Measurements from ENCODE around the gene GRM4.

GRM4 gene

DNA sequence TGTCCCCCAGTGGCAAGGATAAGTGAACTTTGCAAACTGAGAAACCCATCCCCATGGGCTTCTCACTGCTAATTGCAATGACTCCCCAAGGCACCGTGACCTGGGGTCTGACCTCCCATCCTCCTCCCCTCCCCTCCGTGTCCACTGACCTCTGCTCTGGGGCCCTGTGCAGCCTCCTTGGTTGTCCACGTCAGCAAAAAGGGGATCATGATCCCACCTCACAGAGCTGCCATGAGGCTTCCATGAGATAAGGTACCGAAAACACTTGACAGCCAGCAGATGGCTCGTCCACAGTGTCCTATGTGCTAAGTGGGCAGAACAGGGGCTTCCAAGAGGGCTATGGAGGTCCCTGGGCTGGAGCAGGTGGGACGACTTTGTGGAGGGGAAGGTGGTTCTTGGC is 104.5 kb downstream of the GRM4 start:
- no peak for DNase-seq (ENCODE audit: low read depth)

DNA sequence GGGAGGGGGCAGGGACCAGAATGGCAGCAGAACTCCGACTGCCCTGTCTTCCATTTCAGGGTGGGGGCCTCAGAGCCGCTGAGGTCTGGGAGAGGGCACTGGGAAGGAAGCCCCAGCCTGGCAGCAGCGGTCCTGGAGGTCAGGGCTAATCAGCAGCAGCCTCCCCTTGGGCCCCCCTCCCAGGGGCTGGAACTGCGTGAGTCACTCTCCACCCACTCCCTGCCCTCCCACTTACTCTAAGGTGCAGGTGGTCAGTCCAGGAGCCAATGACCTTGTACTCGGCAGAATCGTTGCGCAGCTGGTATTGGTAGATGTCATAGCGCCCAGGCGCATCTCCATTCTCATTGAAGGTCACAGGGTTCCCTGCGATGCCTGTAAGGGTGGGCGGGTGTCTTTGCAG is 105.9 kb downstream of the GRM4 start:
- no peak for DNase-seq (ENCODE audit: low read depth)

DNA sequence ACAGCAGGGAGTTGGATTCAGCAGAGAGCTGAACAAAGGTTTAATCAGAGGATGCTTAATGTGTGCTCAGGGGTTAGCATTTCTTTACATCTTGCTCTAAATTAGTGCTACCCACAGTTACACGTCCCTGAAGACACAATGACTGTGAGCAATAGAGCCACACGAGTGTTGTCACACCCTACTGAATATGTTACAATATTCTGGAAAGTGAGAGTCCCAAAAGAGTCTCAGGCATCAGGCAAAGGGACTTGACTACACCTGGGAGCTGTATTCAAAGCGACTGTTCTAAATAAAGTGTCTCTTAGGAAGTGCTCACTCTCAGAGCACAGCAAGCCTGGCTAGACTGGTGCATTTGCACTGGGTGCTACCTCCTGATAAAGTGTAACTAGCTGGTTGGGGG is 108.7 kb downstream of the GRM4 start:
- DNase-seq (ENCODE audit: low read depth) = no peak

DNA sequence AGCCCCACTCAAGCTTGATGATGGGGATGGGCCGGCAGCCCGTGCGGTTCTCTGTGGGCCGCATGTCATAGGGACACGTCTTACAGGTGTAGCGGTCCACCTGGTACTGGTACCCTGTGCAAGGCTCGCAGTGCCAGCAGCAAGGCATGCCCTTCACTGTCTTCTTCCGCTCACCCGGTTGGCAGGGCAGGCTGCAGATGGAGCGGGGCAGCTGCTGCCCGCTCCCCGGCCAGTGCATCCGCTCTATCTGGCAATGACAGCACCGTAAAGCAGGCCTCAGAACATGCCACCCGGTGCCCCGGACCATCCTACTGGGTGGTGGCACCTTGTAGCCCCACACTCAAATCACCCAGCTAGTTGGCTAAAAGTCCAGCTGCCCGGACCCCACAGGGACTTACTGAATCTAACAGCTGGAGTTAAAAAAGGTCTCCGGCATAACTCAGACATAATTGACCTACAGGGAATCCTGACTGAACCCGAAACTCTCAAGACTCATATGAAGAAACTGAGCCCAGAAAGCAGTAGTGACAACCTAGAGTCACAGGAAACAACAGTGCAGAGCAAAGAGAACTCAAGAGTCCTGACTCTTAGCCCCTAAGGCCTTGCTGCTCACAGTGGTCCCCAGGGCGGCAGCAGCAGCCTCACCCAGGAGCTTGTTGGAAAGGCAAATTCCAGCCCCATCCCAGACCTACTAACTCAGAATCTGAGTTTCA is 109.4 kb downstream of the GRM4 start:
- no peak for DNase-seq (ENCODE audit: low read depth)

DNA sequence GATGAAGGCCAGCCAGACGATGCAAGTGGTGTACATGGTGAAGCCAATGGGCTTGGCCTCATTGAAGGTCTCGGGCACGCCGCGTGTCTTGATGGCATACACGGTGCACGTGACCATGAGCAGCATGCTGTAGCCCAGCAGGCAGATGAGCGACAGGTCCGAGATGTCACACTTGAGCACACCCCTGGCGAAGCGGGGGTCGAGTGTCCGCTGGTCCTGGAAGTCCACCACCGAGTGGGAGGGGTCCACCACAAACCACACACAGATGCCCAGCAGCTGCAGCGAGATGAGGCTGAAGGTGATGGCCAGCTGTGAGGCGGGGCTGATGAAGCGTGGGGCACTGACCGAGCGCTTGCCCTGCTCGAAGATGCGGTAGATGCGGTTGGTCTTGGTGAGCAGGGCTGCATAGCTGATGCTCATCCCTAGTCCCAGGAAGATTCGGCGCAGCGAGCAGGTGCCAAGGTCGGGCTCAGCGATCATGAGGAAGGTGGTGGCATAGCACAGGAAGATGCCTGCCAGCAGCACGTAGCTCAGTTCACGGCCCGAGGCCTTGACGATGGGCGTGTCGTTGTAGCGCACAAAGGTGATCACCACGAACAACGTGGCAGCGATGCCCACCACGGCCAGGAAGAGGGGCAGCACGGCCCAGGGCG is 110.1 kb downstream of the GRM4 start:
- no peak for DNase-seq (ENCODE audit: low read depth)

DNA sequence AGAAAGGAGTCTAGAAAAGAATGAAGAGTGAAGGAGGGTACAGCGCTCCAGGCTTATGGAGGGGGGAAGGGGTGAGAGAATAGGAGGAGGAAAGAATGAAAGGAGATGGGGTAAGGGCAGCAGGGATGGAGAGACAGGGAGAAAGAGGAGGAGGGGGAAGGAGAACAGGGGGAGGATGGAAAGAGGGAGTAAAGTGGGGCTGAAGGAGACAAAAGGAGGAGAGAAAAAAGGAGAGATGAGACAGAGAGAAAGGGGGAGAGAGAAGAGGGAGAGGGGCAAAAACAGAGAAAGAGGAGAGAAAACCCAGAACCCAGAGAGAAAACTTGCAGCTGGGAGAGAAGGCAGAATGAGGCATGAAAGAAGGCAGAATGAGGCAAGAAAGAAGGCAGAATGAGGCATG is 110.7 kb downstream of the GRM4 start:
- DNase-seq (ENCODE audit: low read depth) = no peak

DNA sequence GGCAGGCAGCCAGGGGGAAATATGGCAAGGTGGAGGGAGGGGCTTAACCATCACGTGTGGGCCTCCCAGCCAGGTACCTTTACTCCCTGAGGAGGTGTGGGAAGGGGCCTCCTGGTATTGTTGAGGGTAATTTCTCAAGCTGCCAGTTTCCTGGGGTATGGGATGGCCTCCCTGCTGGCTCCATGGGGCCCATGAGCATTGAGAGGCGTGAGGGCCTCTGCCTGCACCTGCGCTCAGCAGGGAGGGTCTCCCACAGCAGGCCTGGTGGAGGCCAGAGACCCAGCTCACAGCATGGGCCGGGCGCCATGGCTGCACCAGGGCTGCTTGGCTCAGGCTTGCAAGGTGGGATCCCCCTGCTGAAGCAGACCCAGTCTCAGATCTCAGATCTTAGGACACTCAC is 113.0 kb downstream of the GRM4 start:
- DNase-seq (ENCODE audit: low read depth) = no peak

DNA sequence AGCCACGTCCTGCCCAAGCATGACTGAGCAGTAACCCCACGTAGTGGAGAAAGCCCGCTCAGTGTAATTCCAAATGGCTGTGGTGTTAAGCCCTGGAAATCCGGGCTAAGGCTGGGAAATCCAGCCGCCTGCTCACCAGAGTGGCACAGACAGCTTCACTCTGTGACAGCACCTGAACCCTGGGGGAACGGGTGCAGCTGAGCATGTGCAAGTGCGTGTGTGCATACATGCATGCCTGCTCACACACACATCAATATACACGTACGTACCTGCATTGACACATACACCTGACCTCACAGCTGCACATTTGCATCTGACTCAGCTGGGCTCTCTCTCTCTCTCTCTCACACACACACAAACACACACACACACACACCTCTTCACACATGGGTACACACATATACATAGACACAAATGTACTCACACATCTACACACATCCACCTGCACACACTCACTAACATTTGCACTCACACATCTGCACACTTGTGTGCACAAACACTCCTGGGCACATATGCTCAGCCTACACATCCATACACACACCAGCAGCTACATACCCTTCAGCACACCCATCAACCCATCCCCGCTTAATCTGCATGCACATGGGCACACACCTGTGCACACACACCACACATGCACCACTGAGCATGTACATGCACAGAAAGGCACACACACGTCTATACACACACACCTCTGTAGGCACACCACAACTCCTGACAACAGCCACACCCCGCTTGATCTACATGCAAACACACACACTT is 114.1 kb downstream of the GRM4 start:
- DNase-seq (ENCODE audit: low read depth) = no peak

DNA sequence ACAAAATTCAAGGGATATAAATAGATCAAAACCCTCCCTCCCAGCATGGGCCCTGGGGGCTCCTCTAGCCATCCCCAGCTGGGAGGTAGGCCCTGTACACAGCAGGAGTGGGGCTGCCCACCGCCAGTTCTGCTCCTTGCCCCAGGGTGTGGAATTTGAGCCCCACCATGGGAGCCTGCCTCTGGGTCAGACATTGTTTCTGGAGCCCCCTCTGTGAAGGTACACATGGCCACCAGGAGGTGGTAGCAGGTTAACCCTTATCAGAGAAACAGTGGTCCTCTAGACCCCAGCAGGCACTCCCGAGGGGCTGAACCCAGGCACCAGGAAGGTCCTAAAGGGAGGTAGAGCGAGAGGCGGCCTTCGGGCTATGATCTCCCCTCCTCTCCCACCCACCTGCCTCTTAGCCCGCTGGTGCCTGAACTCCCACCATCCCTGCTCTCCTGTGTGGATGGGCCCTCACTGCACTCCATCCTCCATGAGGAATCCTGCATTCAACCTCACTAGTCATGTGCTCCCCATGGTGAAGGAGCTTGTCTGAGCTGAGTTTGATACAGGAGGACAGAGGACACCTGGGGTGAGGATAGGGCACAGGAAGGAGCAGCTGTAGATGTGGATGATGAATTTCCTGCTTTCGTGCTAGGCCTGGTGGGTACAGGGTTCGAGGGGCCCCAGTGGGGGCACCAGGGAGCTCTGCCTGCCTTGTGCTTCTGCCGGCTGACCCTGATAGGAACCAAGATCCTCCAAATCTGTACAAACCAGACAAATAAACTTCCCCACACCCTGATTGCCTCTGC is 114.9 kb downstream of the GRM4 start:
- DNase-seq (ENCODE audit: low read depth) = no peak

DNA sequence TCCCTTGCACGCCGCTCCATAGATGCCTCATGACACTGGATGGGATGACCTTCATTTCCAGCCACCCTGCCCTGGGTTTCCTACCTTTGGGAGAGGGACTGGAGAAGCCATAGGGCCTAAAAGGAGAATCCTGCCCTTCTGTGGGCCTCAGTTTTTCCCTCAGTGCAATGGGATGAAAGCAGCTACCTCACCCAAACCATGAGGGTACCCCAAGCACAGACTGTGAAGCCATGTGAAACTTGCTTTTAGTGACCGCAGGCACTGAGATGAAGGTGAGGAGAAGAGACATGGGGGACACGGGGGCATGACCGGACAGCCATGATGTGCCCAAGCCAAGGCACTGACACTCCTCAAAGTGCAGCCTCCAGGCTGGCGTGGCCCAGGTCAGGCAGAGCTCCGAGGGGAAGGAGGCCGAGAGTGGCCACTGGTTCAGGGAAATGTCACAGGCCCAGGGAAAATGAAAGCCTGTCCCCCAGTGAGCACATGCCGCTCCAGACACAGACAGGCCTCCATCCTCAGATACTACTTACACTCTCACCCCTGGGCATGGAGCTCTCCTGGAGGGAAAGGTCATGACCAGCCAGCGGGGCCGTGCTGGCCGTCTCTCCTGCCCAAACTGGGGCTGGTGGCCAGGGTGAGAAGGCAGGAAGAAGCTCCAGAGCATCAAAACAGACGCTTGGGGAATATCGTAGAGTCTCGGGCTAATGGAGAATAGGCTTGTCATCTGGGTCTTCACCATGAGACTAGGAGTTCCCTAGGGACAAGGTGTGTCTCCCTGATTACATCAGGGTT is 116.2 kb downstream of the GRM4 start:
- DNase-seq (ENCODE audit: low read depth) = no peak

DNA sequence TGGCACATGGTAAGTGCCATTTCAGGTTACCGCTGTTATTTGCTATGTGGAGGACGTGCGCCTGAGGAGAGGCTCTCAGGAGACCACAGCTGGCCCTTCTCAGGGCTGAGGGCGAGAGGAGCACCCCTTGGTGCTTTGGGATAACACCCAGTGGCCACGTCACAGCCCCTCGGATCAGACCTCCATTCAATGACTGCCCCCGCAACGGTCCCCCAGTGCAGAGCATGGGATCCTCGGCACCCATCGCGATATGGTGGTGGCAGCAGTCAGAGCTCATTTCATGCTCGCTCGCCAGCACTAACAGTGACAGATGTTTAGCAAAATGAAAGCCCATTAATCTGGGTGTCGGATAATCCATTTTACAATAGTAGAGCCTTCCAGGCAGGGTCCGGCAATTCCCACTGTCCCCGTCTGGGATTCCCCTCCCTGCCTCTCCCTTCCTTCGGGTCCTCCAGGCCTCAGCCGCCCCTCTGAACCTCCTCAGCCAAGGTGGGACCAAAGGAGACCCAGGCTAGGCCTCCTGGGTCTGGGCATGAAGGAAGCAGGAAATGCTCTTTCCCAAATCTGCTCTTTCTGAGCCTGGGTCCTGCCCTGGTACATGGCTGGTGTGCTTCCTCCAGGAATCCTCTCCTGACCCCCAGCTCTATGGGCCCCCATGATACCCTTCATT is 117.1 kb downstream of the GRM4 start:
- no peak for DNase-seq (ENCODE audit: low read depth)

DNA sequence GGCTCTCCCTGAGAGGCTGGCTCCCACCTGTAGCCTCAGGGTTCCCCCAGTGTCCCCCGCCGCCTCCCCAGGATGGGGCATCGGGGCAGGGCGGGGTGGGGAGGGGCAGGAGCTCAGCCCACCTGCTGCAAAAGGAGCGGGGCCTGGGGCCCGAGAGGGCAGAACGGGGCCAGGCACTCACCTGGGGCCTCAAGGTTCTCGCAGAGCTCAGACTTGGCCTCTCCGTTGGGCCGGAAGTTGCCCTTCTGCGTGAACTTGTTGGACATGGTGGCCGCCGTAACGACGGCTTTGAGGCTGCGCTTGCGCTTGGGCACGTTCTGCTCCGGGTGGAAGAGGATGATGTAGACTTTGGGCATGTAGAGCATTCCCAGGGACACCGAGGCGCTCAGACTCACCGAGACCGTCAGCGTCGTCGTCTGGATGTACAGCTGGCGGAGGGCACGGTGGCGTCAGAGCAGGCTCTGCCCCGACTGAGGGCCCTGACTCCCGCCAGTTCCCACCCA is 117.9 kb downstream of the GRM4 start:
- DNase-seq (ENCODE audit: low read depth) = no peak

DNA sequence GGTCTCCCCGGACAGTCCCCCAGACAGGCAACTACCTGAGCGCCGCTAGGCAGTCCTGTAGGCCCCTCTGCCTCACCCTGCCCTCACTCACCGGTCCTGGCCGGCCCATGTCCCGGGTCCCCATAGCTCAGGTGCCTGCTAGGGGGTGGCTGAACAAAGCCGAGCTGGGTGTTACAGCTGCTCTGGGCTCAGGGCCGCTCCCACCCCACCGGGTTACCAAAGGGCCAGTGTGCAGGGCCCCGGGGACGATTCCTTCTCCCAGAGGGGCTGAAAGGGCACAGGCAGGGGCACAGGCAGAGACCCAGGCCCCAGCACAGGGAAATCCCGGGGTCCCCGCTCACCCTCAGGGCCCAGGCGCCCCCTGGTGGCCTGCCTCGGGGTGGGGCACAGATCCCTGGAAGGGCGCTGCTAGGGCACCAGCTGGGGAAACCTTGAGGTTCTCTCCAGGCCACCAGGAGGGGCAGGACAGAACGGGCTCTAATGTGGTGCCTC is 118.4 kb downstream of the GRM4 start:
- peak; percentile 55 for DNase-seq (ENCODE audit: low read depth)

DNA sequence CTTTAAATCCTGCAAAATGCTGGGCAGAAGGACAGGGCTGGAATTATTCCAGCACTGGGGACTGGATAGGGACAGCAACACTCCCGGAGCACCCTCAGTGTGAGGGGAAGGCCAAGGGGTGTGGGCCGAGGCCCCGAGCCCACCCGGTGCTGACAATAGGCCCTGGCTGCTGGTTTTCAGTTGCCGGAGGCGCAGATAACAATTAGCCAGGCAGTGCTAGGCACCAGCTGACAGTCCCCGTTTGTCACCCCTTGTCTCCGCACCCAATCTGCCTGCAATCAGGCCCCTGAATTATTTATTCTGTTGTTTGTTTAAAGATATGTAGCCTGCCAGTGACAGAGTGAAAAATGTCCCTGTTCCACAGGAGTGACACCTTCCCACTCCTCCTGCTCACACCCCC is 120.0 kb downstream of the GRM4 start:
- DNase-seq (ENCODE audit: low read depth) = no peak

DNA sequence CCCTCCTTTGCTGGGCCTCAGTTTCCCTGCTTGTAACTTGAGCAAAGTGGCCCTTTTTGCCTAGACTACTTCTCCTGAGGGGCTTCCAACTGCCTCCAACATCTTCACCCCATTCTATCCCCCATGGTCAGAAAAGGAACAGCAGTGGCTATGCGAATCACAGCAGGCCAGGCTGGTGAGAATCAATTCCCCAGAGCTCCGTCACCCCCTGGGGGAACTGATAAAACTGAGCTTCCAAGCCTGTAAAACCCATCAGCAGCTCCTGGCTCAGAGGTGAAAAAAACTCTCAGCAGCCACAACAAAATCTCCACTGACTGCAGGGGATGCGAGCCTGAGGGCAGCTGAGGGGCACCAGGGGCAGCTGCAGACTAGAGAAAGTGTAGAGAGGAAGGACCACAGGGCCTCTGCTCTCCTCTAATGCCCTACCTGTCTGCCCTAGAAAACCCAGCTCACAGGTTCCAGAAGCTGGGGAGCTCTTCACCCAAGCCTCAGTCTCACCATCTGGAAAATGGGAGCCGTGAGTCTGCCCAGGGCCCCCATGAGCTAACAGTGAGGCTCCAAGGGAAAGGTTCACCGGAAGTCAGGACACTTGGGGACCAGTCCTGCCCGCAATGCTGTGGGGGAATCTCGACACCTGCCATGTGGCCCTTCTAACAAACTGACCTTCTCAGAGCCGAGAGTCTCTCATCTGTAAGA is 120.6 kb downstream of the GRM4 start:
- DNase-seq (ENCODE audit: low read depth) = no peak

DNA sequence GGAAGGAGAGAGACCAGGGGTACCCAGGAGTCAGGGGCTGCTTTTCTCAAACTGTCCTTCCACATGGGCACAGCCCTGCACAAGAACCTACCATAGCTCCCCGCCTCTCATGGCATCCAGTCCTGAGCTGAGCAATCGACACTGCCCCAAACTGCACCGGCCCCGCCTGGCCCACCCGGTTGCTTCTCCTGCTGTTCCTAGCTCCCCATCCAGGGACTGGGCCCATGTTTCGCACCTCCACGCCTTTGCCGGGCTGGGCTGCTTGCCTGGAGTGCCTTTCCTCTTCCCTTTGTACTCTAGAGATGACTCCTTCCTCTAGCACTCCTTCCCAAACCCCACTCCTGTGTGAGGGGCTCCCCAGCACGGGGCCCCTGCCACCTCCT is 123.0 kb downstream of the GRM4 start:
- no peak for DNase-seq (ENCODE audit: low read depth)

DNA sequence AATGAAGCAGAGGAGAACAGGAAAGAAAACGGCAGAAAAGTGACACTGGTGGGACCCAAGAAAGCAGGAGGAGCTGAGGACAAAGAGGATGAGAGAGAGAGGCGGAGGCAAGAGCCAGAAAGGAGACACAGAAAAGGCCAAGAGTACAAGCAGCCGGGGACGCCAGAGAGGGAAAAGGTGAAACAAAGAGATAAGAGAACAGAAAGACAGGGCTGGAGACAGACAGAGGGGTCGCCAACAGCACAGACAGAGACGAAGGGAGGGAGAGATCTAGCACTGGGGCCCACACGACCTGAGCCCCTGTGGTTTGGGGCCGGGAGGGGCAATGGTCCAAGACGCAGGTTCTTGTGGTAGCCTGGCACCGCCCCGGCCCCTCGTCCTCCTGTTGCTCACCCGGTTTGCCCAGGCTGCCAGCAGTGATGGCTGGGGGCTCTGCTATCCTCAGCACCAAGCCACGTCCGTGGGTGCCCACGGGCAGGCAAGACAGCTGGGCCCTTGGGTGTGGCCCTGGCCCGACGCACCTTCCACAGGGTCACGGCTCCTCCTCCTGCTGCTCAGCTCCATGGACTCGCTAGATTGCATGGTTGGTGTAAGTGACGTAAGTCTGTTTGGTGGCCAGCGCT is 123.5 kb downstream of the GRM4 start:
- DNase-seq (ENCODE audit: low read depth) = no peak

DNA sequence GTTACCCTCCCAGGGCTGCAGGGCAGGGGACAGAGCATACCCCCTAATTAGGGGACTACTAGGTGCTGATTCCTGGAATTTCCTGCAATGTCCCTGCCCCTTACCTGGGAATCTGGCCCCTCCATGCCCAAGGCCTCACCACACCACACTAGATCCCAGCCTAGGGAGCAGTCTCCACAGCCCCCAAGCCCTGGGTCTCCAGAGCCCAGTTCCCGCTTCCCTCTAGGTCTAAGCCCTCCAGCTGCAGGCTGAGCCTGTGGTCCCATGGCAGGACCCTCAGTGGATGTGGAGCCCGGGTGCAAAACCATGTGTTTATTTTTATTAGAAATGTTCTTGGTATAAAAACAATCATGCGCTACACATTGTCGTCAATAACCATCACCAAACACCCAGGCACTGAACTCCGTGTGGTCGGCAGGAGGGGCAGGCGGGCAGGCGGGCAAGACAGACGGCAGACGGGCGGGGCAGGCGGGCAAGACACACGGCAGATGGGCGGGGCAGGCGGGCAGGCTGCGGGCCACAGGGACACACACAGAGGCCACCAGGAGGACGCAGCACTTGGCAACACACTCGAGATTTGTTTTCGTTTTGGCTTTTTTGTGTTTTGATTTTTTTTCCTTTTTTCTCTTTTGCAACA is 124.2 kb downstream of the GRM4 start:
- no peak for DNase-seq (ENCODE audit: low read depth)

Data from activated T-cell treated with anti-CD3 and anti-CD28 coated beads for 48 hours (primary cell).